HepG2 (cell line): Measurements from ENCODE around the gene PIP4K2C. TPM values are rescaled to one million over a fixed set of nuclear protein-coding genes. Genes with fewer than 3 reads are reported as not detected.

Source experiments
- ATAC-seq: fragments of 200-7000 bp; cut with Tn5 transposase; 3 replicates; pipeline ENCODE4 v1.9.1; 2020; ENCODE audit warnings: mild to moderate bottlenecking, moderate library complexity
- BruUV-seq: library from RNA; stranded (reverse); fragments of 400-500 nt; replicated peaks from 2 replicates; lab custom pipeline; 2021; lab: Mats Ljungman, UMichigan
- CTCF ChIA-PET: fragments of 300-600 bp; formaldehyde crosslinking; extraction: SDS; loops from one replicate; lab custom pipeline; 2021; ENCODE audit warnings: low total read pairs, inconsistent platforms, low intra/inter-chr PET ratio; lab: Yijun Ruan, JAX
- POLR2A ChIA-PET: fragments of 350-600 bp; sonication (Branson Sonifier 250); formaldehyde crosslinking; loops from one replicate; lab custom pipeline; 2020; ENCODE audit warnings: antibody characterized with exemption, inconsistent platforms; lab: Yijun Ruan, JAX
- DNase-seq: peaks from one replicate; pipeline ENCODE4 v3.0.0-alpha.2; 2015; ENCODE audit warnings: low spot score
- FAIRE-seq: peaks from 3 replicates; lab custom pipeline; 2011; peaks lifted over from hg19 to GRCh38; lab: Jason Lieb, UNC
- H2AFZ ChIP-seq: one replicate; pipeline ENCODE4 v1.6.1; 2011; ENCODE audit warnings: low read length, inconsistent platforms
- H3K27ac ChIP-seq: fragments of 300-600 bp; 3 replicates; pipeline ENCODE4 v1.8.0; 2011; ENCODE audit warnings: mixed run types, mild to moderate bottlenecking, mixed read lengths, low read length, inconsistent platforms; ENCODE audit not compliant: insufficient read depth; ENCODE audit errors: extremely low read length
- H3K27me3 ChIP-seq, 2 experiments: fragments of 200-600 bp in 1 of 2; 2 replicates in 1 of 2; 3 replicates in 1 of 2; pipeline versions ENCODE4 v1.6.0 to v1.8.0; 2011; ENCODE audit warnings: low read length in 2 of 2, mild to moderate bottlenecking in 2 of 2, moderate library complexity in 2 of 2, inconsistent platforms in 1 of 2; ENCODE audit not compliant: insufficient read depth in 2 of 2, control insufficient read depth in 1 of 2
- H3K36me3 ChIP-seq, 2 experiments: fragments of 200-600 bp in 1 of 2; replicated peaks in 1 of 2; 2 replicates in 1 of 2; 3 replicates in 1 of 2; pipeline versions ENCODE4 v1.5.1 to v1.8.0; 2011; ENCODE audit warnings: low read length in 2 of 2, inconsistent platforms in 1 of 2; ENCODE audit not compliant: insufficient read depth in 2 of 2, control insufficient read depth in 1 of 2
- H3K4me1 ChIP-seq: 2 replicates; pipeline ENCODE4 v1.5.1; 2012; ENCODE audit warnings: low read length, inconsistent platforms; ENCODE audit not compliant: insufficient read depth
- H3K4me2 ChIP-seq: 2 replicates; pipeline ENCODE4 v1.6.0; 2011; ENCODE audit warnings: low read depth, low read length, inconsistent platforms
- H3K4me3 ChIP-seq, 3 experiments: fragments of 200-600 bp in 1 of 3; sonication (generic), shearing (Covaris generic) in 1 of 3; replicated peaks in 1 of 3; 2 replicates each; pipeline ENCODE4 v1.5.1; 2011 to 2016; ENCODE audit warnings: low read length in 3 of 3, inconsistent platforms in 2 of 3, low read depth in 2 of 3, mild to moderate bottlenecking in 2 of 3, control low read depth in 1 of 3, mixed read lengths in 1 of 3; ENCODE audit not compliant: insufficient read depth in 1 of 3
- H3K79me2 ChIP-seq: one replicate; pipeline ENCODE4 v1.6.1; 2011; ENCODE audit warnings: low read length, inconsistent platforms; ENCODE audit not compliant: insufficient read depth
- H3K9ac ChIP-seq: 2 replicates; pipeline ENCODE4 v1.6.0; 2011; ENCODE audit warnings: mild to moderate bottlenecking, low read depth, low read length, inconsistent platforms; ENCODE audit not compliant: insufficient read depth
- H3K9me3 ChIP-seq: 2 replicates; pipeline ENCODE4 v1.5.1; 2012; ENCODE audit warnings: mild to moderate bottlenecking, low read length
- H4K20me1 ChIP-seq: 2 replicates; pipeline ENCODE4 v1.6.0; 2011; ENCODE audit warnings: inconsistent platforms, mild to moderate bottlenecking, low read length, moderate library complexity; ENCODE audit not compliant: insufficient read depth
- AHR ChIP-seq: IDR thresholded peaks from 2 replicates; pipeline ENCODE4 v1.6.1; 2018; ENCODE audit warnings: missing genetic modification reagents, missing compliant biosample characterization
- ATM ChIP-seq: fragments of 450-650 bp; IDR thresholded peaks from 2 replicates; pipeline ENCODE4 v1.7.1; 2017; ENCODE audit warnings: mild to moderate bottlenecking, borderline replicate concordance
- ELK4 ChIP-seq: sonication (generic); formaldehyde crosslinking; IDR thresholded peaks from 2 replicates; pipeline ENCODE4 v1.9.0; 2021; ENCODE audit warnings: missing genetic modification reagents, borderline replicate concordance
- FIP1L1 ChIP-seq: fragments of 200-400 bp; formaldehyde crosslinking; IDR thresholded peaks from 2 replicates; pipeline ENCODE4 v1.6.1; 2018; ENCODE audit warnings: low read depth, mild to moderate bottlenecking, low read length, moderate library complexity, borderline replicate concordance; ENCODE audit not compliant: insufficient read depth
- FOSL2 ChIP-seq: sonication (generic); formaldehyde crosslinking; IDR thresholded peaks from 2 replicates; pipeline ENCODE4 v1.4.0; 2020; ENCODE audit warnings: missing genetic modification reagents
- FOXM1 ChIP-seq: sonication (generic); formaldehyde crosslinking; IDR thresholded peaks from 2 replicates; pipeline ENCODE4 v1.5.0; 2020; ENCODE audit warnings: missing genetic modification reagents
- HNRNPUL1 ChIP-seq: fragments of 200-400 bp; formaldehyde crosslinking; IDR thresholded peaks from 2 replicates; pipeline ENCODE4 v1.6.1; 2017; ENCODE audit warnings: low read depth, mild to moderate bottlenecking, low read length, moderate library complexity
- MLXIP ChIP-seq: sonication (generic); formaldehyde crosslinking; IDR thresholded peaks from 2 replicates; pipeline ENCODE4 v1.9.0; 2021; ENCODE audit warnings: missing genetic modification reagents, borderline replicate concordance
- MYNN ChIP-seq: sonication (generic); formaldehyde crosslinking; IDR thresholded peaks from 2 replicates; pipeline ENCODE4 v1.4.0; 2020; ENCODE audit warnings: mild to moderate bottlenecking, low read depth, missing genetic modification reagents
- NCOR1 ChIP-seq: fragments of 200-600 bp; sonication (generic); IDR thresholded peaks from 2 replicates; pipeline ENCODE4 v1.7.0; 2017; ENCODE audit warnings: antibody characterized with exemption, low read length, borderline replicate concordance
- SALL2 ChIP-seq: sonication (generic); formaldehyde crosslinking; IDR thresholded peaks from 2 replicates; pipeline ENCODE4 v1.8.1; 2023; ENCODE audit warnings: mild to moderate bottlenecking, missing genetic modification reagents, inconsistent platforms
- SMC3 ChIP-seq: IDR thresholded peaks from 2 replicates; pipeline ENCODE4 v1.6.1; 2011; ENCODE audit warnings: low read length, improper control_type of control experiment
- TMF1 ChIP-seq: sonication (generic); formaldehyde crosslinking; IDR thresholded peaks from 2 replicates; pipeline ENCODE4 v1.8.1; 2022; ENCODE audit warnings: low read depth, missing genetic modification reagents
- ZBTB39 ChIP-seq: sonication (generic); formaldehyde crosslinking; IDR thresholded peaks from 2 replicates; pipeline ENCODE4 v1.5.0; 2020; ENCODE audit warnings: missing genetic modification reagents
- ZNF121 ChIP-seq: sonication (generic); formaldehyde crosslinking; IDR thresholded peaks from 2 replicates; pipeline ENCODE4 v1.5.0; 2020; ENCODE audit warnings: mild to moderate bottlenecking, missing genetic modification reagents
- ZNF678 ChIP-seq: sonication (generic); formaldehyde crosslinking; IDR thresholded peaks from 2 replicates; pipeline ENCODE4 v1.4.0; 2020; ENCODE audit warnings: mild to moderate bottlenecking, missing genetic modification reagents
- ZNF83 ChIP-seq: sonication (generic); formaldehyde crosslinking; IDR thresholded peaks from 2 replicates; pipeline ENCODE4 v1.4.0; 2020; ENCODE audit warnings: missing genetic modification reagents, mild to moderate bottlenecking, borderline replicate concordance
- WGBS: methylation state at CpG from one replicate; pipeline ENCODE4 v1.1.6; 2017; ENCODE audit warnings: low lambda C conversion rate; 5-methylcytosine and 5-hydroxymethylcytosine counted together
- in situ Hi-C: cut with HindIII; loops from 2 replicates; pipeline ENCODE4 v1.10.0; 2017; ENCODE audit warnings: low pct_unique_long_range_greater_than_20kb; ENCODE audit not compliant: extremely low pct_ligation_motif_present
- intact Hi-C: fragments of 100-400 bp; cut with micrococcal nuclease; formaldehyde crosslinking; loops from one replicate; pipeline ENCODE4 v1.10.0; 2022; ENCODE audit not compliant: unreplicated experiment
- polyA plus RNA-seq, 8 experiments: library from polyadenylated mRNA; depleted of rRNA in 3 of 8; stranded (reverse) in 7 of 8; unstranded in 1 of 8; fragments of >200 nt; fragmentation: Illumina TruSeq in 4 of 8; extraction: Trizol in 4 of 8; gene quantifications; 2 replicates each; pipeline versions ENCODE4 v1.2.1 to v1.2.3, GENCODE V29; 2011 to 2016; ENCODE audit warnings: low read depth in 4 of 8, missing spikeins in 1 of 8, mixed read lengths in 1 of 8; ENCODE audit not compliant: insufficient read depth in 1 of 8
- total RNA-seq, 5 experiments: library from RNA; depleted of rRNA; stranded (reverse); fragments of >200 nt; fragmentation: Illumina TruSeq; extraction: Trizol; gene quantifications; 2 replicates each; pipeline ENCODE4 v1.2.3, GENCODE V29; 2016; ENCODE audit warnings: low read depth in 1 of 5

Gene PIP4K2C
- total and polyA plus RNA-seq, 2 of the 13 experiments (the other 11 are each of a cell fraction or from before 2014, with no cell fraction given), result 23.3 to 26.4 TPM

GRCh38 chr12:57632073-57632957, 41.3 kb downstream of the PIP4K2C start:
- H3K27me3 ChIP-seq, result no peaks in the 10 kb centered on the region; a peak in 1 of 5 replicates
- no peak for TF ChIP-seq ZNF83
- no peak for TF ChIP-seq FOXM1 (CRISPR knock-in tag)
- TF ChIP-seq TMF1 (CRISPR knock-in tag), result no peak; the same call in 1 of the 2 replicates
- TF ChIP-seq SALL2, result no peak
- TF ChIP-seq FIP1L1, result no peak
- TF ChIP-seq ELK4 (CRISPR knock-in tag), result no peak
- 0 out of 2 replicates have a peak, but pooled peaks have one; percentile 9 for TF ChIP-seq FOSL2 (CRISPR knock-in tag)
- 0 out of 2 replicates have a peak, but pooled peaks have one; percentile 31 for TF ChIP-seq AHR
- no peak for TF ChIP-seq HNRNPUL1
- no peak for TF ChIP-seq ZNF678 (CRISPR knock-in tag)
- no peak for TF ChIP-seq ATM
- TF ChIP-seq ZBTB39 (CRISPR knock-in tag), result no peak
- no peak for TF ChIP-seq MLXIP (CRISPR knock-in tag)
- TF ChIP-seq SMC3, result no peak
- no peak for TF ChIP-seq MYNN (CRISPR knock-in tag)
- TF ChIP-seq NCOR1, result no peak
- TF ChIP-seq ZNF121, result no peak

More at GRCh38 chr12:57632073-57632957, 41.3 kb downstream of the PIP4K2C start:
- Histone ChIP-seq H3K79me2 (no peaks in the 10 kb centered on the region), H4K20me1 (no peaks in the 10 kb centered on the region), H3K27ac (no peak overlapping the region), H3K9ac (peak overlapping the region; percentile 63; the same call in 1 of the 2 replicates), H3K4me2 (peak overlapping the region; percentile 87), H3K4me3 (peak overlapping the region; percentile 66 to 77 (median 68)), H3K36me3 (0 out of 5 replicates have a peak, but pooled peaks cover 0 to 3% of the 10 kb centered on the region in 2 experiments), H3K9me3 (no peaks in the 10 kb centered on the region), H3K4me1 (peaks cover 22% of the 10 kb centered on the region), H2AFZ (no peak overlapping the region)
- intact Hi-C loops, result loop anchor here (2.0 kb wide), 2 partner anchors 42 to 60 kb away; partner anchors contain the start of gene PIP4K2C
- in situ Hi-C loops, result no loop called here
- FAIRE-seq (no peak), ATAC-seq (peak; percentile 75), DNase-seq (no peak)
- ChIA-PET CTCF (interaction anchor here (1.5 to 2.0 kb wide), 2 partner anchors 49 to 61 kb away, joined by 6 to 9 read pairs; partner anchors contain the start of gene OS9), POLR2A (interaction anchor here (0.6 to 1.1 kb wide), 5 partner anchors 10 to 115 kb away, joined by 3 to 4 read pairs (median 3); partner anchors contain the start of gene DDIT3)
- 28% methylated on average over 32 of the region's 67 CpGs for WGBS
- BruUV-seq, result TSS peak; percentile 47
